HG03442 (cell line): ENCODE data around the gene TLK2.
"Not testable (repeated sequence)": the region's sequence is repeated elsewhere in the genome, so short reads cannot be mapped to it uniquely, and the experiment has no call there.

Experiments
- ATAC-seq: cut with Tn5 transposase; IDR thresholded peaks from one replicate; pipeline ENCODE4 v1.9.1; 2021; ENCODE audit warnings: mild to moderate bottlenecking, moderate library complexity; ENCODE audit not compliant: unreplicated experiment

The TLK2 gene

DNA sequence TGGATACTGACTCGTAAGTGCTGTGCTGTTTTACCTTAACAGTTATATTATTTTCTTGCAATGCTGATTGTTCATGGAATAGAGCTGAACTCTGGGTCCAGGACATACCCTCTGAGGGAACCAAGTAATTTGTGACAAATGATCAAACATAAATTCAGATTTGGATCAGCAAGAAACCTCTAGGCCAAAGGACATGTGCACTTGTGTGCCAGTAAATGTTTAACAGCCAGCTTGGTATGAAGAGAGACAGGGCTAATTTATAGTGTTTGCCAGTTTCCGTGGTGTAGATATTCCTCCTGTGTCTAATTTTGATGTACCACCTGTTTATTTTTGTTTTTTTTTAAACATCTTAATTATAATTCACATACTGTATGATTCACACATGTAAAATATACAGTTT, 118.0 kb downstream of the TLK2 start:
- no peak for ATAC-seq

DNA sequence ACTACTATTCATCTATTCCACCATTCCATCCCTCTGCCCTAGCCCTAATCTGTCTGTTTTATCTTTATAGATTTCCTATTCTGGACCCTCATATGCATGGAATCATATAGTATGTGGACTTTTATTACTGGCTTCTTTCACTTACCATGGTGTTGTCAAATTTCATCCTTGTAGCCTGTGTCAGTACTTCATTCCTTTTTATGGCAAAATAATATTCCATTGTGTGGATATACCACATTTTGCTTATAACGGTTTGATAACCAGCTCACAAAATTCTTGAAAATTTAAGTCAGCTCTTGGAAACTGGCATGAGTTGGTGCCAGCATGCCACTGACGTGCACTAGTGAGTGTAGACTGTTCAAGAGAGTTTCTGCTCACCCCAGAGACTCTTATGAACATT, 118.5 kb downstream of the TLK2 start:
- ATAC-seq = no peak

DNA sequence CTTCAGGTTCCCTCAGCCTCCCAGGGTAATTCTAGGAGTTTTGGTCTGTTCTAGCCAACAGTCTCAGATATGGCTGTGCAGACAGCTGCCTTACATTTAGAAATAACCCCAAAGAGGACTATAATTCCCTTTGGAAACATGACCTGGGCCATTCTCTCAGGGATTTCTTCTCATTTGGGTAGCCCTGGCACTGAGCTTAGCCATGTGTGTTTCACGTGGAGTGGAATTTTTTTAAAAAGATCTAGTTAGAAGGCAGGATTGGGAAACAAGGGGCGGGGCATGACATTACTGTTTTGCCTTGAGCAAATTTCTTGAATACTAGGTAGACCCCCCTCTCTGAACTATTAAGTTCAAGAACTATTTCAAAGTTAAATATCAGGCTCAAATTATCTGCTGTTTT, 119.3 kb downstream of the TLK2 start:
- ATAC-seq = no peak

DNA sequence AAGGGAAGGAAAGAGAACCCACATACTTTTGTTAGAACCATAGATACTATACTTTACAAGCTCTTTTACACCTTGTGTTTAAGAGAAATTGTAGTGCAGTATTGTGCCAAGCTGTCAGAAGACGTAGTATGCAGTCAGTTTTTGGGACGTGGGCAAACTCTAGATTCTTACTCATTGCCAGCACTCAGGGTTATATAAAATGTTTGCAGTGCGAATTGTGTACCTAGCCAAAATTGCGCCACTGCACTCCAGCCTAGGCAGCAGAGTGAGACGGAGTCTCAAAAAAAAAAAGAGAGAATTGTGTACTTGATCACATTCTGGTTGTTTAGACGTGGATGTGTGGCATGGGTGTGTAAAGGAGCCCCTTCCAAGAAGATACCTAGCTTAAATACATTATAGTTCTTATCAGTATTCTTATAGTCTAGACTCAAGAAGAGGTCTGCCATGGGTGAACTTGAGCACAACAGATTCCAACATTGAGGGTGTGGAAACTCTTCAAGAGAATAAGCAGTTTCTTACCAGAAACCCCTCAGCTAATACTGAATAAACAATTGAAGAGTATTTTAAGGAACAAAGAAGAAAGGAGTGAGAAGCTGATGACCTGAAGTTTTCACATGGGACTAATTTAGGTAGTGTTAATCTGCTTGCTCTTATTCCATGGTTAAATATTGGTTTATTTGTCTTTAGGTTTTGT, 121.5 kb downstream of the TLK2 start:
- no peak for ATAC-seq

DNA sequence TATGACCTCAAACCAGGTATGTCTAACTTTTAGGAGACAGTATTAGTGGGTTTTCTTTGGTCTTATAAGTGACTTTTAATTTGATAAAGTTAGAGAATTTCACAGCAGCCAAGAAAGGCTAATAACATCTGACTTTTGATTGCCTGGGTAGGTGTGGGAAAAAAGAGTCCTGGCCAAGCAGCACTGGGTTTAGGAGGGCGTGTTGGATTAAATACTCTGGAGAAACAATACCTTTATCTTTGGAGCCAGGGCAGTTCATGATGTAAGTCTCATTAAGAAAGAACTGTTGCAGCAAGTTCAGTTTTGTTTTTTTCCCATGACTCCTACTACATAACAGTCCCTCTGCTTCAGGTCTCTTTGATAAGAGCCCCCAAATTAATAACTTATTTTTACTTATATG, 122.2 kb downstream of the TLK2 start:
- ATAC-seq = no peak

DNA sequence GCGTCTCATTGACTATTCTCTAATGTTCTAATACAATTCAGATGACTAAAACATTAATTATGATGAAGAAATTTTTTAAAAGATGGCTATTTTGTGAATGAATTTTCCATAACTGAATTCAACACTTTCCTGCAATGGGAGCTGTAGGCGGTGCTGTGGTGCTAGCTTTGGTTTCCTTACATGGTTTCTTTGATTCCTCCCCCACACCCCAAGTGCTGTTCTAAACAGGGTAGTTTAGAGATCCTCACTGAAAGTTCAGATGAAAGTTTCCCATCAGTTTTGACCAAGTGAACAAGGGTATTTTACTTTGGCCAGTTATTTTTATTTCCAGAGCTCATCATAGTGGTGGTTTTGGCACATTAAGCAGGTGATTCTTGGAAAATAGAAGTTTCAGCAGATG, 122.8 kb downstream of the TLK2 start:
- ATAC-seq = no peak

DNA sequence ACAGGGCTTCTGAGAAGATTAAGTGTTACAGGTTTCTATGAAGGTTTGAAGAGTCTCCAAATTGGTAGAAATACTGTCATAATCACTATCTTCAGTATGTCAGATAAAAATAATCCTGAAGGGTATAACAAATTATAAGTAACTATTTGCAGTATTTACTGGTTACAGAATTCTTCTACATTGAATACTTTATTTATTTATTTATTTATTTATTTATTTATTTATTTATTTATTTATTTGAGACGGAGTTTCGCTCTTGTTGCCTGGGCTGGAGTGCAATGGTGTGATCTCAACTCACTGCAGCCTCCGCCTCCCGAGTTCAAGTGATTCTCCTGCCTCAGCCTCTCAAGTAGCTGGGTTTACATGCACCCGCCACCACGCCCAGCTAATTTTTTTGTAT, 125.2 kb downstream of the TLK2 start:
- not testable (repeated sequence) for ATAC-seq

DNA sequence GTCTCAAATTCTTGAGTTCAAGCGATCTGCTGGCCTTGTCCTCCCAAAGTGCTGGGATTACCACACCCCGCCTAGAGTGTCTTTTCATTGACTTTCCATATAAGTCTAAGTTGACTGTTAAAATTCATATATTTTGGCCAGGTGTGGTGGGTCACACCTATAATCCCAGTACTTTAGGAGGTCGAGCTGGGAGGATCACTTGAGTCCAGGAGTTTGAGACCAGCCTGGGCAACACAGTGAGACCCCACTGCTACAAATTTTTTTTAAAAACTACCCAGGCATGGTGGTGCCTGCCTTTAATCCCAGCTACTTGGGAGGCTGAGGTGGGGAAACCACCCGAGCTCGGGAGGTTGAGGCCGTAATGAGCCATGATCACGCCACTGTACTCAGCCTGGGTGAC, 127.0 kb downstream of the TLK2 start:
- ATAC-seq = no peak

DNA sequence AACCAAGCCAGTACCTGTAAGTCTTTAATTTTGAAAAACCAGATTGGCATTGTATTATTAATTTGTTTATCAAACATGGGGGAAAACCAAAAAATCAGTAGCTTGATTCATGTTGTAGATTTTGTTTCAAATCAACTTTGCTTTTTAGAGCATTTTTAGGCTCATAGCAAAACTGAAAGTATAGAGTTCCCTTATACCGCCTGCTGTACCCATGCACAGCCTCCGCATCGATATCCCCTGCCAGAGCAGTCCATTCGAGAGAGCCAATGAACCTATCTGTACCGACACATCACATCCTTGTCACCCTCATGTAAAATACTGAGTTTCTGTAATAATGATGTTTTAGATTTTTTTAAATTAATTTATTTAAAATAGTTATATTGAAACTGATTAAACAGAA, 132.7 kb downstream of the TLK2 start:
- ATAC-seq = peak; percentile 80

DNA sequence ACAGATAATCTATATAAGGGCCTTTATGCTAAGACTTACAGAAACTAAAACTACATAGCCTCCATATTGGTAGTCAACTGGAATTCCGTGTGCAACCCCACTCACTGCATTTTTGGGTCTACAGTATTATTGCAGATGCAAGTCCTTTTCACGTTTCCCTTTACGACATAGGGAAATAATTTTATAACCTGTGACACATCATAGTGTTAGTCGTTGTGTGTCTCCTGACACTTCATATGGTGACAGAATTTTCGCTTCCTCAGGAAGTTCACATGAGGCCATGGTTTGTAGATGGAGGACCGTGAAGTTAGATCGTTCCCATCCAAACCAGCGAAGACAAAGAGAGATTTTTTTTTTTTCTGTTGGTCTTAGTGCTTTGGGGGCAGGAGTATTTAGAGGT, 133.1 kb downstream of the TLK2 start:
- peak; percentile 27 for ATAC-seq

DNA sequence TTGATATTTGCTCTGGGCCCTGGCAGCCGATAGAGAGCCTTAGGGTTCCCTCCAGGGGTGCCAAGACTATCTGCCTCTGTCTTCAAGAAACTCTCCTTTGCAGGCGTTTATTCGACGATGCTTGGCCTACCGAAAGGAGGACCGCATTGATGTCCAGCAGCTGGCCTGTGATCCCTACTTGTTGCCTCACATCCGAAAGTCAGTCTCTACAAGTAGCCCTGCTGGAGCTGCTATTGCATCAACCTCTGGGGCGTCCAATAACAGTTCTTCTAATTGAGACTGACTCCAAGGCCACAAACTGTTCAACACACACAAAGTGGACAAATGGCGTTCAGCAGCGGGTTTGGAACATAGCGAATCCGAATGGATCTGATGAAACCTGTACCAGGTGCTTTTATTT, 133.7 kb downstream of the TLK2 start:
- ATAC-seq = not testable (repeated sequence)

DNA sequence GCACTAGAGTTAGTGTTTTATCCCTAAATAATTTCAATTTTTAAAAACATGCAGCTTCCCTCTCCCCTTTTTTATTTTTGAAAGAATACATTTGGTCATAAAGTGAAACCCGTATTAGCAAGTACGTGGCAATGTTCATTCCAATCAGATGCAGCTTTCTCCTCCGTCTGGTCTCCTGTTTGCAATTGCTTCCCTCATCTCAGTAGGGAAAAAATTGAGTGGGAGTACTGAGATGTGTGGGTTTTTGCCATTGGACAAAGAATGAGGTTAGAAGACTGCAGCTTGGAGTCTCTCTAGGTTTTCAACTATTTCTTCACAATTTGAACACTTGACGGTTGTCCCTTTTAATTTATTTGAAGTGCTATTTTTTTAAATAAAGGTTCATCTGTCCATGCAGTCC, 134.5 kb downstream of the TLK2 start:
- not testable (repeated sequence) for ATAC-seq

DNA sequence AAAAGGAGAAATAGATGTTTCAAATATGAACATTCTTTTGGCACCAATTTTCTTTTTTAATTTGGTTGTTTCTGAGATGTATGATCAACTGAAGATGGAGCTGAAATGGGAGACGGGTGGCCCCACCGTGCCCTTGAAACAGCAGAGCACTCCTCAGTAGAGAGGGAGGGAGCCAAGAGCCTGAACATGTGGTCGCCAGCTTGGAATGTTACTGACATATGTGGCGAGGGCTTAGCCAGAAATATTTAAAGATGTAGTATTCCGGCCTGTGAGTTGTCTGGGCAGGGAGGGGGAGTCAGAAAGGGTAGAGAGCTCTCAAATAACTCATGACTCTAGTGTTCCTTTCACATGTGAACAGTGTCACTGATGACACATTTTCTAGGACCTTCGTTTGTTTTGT, 135.5 kb downstream of the TLK2 start:
- ATAC-seq = no peak

DNA sequence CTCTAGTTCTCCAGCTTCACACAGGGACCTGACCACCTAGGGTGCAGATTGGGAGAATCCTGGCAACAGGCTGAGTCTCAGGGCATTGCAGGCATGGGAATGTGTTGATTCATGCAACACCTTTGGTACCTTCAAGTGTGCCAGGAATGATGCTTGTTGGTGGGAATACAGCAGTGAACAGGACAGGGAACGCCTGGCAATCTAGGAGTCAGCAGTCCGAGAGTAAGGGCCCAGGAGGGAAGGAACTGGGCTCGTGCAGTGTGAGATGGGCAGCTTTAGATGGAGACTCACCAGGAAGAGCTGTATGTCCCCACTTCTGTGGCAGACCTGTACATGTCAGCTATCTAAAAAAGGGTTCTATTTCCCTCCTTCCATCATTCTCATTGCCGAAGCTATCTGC, 136.9 kb downstream of the TLK2 start:
- no peak for ATAC-seq

DNA sequence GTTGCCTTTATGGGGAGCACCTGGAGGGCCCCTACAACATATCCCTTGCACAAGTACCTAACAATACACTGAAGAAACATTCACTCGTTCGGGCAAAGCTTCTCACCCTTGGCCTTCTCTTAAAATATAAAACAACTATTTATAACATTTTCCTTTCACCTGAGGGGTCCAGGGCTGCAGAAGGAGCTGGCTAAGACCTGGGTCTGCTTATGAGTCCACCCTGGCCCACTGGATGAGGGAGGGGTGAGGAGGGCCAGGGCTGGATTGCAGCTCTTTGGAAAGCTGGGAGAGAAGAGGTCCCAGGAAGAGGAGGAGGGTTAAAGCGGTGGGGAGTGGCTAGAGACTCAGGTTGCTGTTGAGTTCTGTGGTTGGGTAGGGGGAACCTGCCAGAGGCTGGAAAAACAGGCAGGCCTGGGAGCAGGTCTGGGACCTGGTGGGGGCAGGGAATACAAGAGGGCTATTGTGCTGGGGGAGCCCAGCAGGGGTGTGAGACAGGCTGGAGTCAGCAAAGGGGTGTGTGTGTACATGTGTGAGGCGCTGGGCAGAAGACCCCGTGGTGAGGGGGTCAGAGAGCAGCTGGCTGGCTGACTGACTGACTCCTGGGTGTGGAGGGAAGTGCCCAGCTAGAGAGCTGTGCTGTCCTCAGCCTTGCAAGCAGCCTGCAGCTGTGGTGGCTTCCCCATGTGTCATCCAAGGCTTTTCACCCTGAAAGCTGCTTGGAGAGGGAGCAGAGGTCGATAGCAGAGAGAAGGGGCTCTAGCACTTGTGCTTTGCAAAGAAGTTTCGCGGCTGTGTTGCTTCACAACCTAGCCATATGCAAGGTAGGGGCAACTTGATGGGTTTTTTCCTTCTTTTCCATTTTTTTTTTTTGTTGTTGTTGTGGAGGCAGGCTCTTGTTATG, 138.6 kb downstream of the TLK2 start:
- ATAC-seq = no peak

DNA sequence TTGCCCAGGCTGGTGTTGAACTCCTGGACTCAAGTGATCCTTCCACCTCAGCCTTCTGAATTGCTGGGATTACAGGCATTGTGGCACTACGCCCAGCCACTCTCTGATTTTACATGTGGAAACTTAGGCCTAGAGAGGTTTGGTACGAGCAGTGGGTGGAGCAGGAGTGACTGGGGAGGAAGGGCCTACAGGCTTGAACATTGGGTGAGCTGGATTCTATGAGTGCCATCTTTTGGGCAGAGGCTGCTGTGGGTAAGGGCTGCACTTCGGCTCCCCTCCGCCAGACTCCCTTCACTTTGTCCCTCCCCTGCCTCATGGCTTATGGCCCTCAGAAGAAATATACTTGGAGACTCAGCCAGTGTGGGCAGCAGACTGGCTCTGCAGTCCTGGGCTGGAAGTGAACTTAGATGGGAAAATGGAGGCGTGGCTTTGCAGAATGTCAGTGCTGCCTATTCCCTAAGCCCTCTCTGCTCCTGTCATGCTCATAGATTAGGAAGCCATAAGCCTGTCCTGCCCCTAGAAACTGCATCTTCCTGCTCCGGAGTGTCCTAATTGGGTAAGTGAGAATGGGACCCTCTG, 139.4 kb downstream of the TLK2 start:
- ATAC-seq = no peak

DNA sequence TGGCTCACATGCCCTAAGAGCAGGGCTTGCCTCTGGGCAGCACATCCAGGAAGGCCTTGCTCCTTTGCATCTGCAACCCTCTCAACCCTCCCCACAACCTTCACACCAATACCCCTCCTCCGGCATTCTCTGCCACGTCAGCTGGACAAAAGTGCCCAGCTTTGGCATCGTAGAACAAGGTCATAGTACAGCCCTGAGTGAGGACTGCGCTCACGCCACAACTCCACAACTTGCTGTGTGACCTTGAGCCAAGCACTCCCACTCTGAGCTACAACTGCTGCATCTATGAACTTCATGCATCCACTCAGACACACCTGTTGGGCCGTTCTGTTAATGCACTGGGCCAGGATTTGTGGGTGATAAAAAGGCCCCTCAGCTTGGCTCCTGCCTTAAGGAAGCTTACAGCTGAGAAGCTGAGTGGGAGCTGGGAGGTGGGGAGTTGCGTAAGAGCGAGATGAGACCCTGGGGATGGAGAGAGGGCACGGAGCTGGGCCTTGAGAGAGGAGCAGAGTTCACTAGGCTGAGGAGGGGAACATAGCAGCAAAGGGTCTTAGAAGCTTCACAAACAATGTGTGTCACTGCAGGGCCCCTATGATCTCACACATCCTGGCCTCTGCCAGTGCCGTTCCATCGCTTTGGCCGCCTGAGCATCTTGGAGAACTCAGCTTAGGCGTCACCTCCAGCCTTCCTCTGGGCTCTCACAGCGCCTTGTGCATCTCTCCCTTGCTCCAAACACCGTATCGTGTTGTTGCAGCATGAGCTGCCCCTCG, 140.2 kb downstream of the TLK2 start:
- ATAC-seq = no peak

DNA sequence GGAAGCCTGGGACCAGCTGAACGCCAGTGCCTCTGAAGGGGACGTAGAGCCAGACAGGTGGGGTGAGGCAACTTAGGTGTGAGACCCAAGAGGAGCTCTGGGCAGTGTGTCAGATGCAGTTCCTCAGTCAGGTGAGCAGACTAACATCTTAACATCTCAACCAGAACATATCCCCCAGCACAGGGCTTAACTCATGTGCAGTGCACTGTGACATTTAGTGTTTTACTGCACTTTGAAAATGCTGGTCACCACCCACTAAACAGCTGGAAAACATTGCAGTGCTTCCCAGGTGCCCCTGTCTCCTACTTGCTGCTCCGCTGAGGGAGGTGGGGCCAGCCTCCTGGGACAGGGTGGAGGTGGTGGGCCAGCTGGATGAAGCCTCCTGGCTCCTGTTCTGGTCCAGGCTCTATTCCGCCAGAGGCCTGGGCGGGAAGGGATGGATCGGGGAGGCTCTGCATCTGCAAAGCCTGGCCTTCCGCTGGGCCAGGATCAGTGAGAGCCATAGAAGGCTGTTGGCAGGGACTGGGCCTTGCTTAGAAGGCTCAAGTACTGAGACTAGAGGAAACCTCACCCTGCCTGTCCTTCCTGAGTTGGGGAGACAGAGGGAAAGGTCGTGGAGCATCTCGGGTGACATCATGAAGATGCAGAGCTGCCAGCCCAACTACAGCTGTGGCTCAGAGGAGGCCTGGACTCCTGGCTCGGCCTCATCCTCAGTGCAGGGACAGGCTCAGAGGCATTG, 141.0 kb downstream of the TLK2 start:
- ATAC-seq = no peak

DNA sequence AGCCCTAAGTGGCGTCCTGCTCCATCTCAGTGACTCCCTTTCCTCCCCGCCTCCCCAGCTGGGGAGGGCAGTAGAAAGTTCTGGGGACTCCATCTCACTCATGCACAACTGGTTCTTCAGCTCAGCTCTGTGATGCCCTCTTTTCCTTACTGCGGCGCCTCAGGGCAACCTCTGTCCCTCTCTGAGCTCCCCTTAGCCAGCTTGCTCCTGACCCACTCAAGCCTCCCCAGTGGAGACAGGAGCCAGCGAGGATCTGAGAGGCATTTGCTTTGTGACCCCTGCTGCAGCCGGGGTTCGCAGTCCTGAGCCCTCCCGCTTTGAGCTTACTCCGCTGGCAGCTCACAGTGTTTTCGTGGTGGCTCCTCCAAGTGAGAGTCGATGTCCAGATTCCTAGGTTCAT, 142.6 kb downstream of the TLK2 start:
- ATAC-seq = no peak

DNA sequence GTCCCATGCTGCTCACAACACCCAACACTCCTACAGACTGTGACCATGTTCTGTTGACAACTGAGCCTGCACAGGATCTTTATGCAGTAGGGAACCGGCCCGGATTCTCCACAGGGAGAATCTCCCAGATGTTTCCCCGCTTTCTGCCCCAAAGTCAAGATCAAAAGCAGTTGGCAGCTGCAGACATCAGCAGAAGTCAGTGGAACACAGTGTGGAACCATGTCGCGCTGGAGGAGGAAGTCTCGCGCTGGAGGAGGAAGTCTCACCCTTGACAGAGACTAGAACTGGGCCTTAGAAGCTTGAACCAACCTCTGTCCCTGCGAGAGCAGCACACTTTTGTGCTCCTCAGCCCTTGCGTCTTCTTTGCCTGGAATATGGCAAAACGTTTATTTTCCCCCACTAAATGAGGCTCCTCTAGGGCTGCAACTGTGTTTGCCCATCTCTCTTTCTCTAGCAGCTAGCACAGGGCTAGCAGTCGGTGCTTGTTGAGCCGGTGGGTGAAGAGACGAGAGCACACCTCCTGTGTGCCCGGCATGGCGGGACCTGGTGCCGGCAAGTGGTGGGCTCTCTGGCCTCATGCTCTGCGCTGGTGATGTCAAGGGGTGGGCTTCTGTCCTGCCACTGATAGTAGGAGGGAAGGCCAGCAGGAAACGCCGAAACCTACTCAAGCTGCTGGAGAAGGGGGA, 146.7 kb downstream of the TLK2 start:
- no peak for ATAC-seq
